Endothelial cell (in vitro differentiated cells): ENCODE results near the gene LYZL6. TPM values are rescaled to one million over a fixed set of nuclear protein-coding genes. Genes with fewer than 3 reads are reported as not detected.

Experiments used
- DNase-seq: peaks from one replicate; pipeline ENCODE4 v3.0.0; 2021; ENCODE audit warnings: low spot score
- H3K27ac Mint-ChIP-seq: one replicate; pipeline ENCODE4 v1.8.0; 2021; ENCODE audit warnings: mixed read lengths, inconsistent platforms; ENCODE audit not compliant: unreplicated experiment
- H3K27me3 Mint-ChIP-seq: one replicate; pipeline ENCODE4 v1.8.0; 2021; ENCODE audit warnings: mild to moderate bottlenecking, moderate library complexity, mixed read lengths, inconsistent platforms; ENCODE audit not compliant: unreplicated experiment
- H3K36me3 Mint-ChIP-seq: one replicate; pipeline ENCODE4 v1.8.0; 2021; ENCODE audit warnings: mild to moderate bottlenecking, low read depth, mixed read lengths, inconsistent platforms; ENCODE audit not compliant: unreplicated experiment
- H3K4me1 Mint-ChIP-seq: one replicate; pipeline ENCODE4 v1.8.0; 2021; ENCODE audit warnings: mild to moderate bottlenecking, mixed read lengths, inconsistent platforms; ENCODE audit not compliant: unreplicated experiment
- H3K4me3 Mint-ChIP-seq: one replicate; pipeline ENCODE4 v1.8.0; 2021; ENCODE audit warnings: mild to moderate bottlenecking, mixed read lengths, inconsistent platforms; ENCODE audit not compliant: unreplicated experiment
- H3K9me3 Mint-ChIP-seq: one replicate; pipeline ENCODE4 v1.8.0; 2021; ENCODE audit warnings: mixed read lengths, inconsistent platforms; ENCODE audit not compliant: unreplicated experiment
- total RNA-seq: library from RNA; stranded (reverse); fragmentation: NEBNext Ultra II Directional; extraction: Animal tissue kit (Norgen Biotek cat#: 25700); gene quantifications from one replicate; pipeline ENCODE4 v1.2.1, GENCODE V29; 2021; ENCODE audit not compliant: unreplicated experiment
- TF ChIP-seq, protein P1 (sequence below): fragments of 200-600 bp; sonication (generic); IDR thresholded peaks from one replicate; pipeline ENCODE4 v1.5.0; 2021; ENCODE audit warnings: antibody characterized with exemption; ENCODE audit not compliant: unreplicated experiment

The LYZL6 gene
- total RNA-seq, 1 donor from 2014 or later = not detected

DNA sequence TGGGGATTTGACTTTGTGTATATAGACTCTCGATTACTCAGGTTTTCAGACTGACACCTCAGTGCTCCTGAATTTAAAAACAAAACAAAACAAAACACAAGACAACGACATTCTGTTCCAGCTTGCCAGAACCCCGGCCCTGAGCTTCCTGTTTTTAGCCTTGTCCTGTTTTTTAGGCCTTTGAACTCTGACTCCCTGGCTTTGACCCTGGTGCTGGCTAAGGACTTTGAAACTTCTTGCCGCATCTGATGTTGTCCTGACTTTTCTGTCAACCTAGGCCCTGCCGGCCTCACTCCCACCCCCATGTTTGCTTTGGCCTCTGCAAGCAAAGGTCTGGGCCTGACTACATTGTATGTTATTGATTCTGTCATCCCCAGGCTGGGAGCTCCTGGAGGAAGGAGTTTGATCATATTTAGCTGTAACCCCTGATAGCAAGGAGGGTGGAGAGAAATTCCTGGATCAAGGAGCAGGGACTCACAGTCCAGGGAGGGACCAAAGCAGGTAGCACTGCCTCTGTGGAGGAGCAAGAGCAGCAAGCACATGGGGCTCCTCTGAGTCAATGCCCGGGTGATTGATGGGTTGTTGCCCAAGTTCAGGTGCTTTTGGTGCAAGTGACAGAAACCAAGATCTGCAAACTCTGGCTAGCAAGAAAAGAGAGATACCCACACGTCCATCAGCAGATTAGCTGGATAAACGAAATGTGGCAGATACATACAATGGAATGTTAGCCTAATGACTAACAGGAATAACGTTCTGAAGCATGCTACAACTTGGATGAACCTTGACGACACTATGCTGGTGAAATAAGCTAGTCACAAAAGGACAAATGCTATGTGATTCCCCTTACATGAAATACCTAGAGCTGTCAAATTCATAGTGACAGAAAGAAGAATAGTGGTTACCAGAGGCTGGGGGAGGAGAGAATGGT lies 30.1 kb upstream of the LYZL6 start:
- Mint-ChIP-seq H3K27me3 (peaks cover 1% of the 10 kb centered on the region), H3K4me1 (peaks cover 26% of the 10 kb centered on the region), H3K9me3 (no peaks in the 10 kb centered on the region), H3K4me3 (no peak overlapping the region), H3K27ac (peak overlapping the region; percentile 70), H3K36me3 (no peaks in the 10 kb centered on the region)
- TF ChIP-seq, protein P1, sequence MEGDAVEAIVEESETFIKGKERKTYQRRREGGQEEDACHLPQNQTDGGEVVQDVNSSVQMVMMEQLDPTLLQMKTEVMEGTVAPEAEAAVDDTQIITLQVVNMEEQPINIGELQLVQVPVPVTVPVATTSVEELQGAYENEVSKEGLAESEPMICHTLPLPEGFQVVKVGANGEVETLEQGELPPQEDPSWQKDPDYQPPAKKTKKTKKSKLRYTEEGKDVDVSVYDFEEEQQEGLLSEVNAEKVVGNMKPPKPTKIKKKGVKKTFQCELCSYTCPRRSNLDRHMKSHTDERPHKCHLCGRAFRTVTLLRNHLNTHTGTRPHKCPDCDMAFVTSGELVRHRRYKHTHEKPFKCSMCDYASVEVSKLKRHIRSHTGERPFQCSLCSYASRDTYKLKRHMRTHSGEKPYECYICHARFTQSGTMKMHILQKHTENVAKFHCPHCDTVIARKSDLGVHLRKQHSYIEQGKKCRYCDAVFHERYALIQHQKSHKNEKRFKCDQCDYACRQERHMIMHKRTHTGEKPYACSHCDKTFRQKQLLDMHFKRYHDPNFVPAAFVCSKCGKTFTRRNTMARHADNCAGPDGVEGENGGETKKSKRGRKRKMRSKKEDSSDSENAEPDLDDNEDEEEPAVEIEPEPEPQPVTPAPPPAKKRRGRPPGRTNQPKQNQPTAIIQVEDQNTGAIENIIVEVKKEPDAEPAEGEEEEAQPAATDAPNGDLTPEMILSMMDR = no peak
- DNase-seq = no peak

DNA sequence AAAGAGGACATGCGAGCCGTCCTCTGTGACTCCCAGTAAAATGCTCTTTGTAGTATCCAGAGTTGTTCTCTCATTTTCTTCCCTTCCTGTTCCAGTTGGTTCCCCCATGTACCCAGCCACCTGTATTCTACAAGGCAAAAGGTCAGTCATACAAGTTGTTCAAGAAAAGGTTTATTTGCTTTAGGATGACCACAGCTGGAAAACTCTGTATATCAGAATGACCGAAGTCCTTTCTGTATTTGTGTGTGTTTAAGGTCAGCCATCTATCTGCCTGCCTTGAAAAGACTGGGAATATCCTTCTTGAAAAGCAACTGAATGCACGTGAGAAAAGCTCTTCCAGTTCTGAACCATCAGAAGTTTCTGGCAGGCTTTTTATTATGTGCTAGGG lies 29.4 kb upstream of the LYZL6 start:
- H3K27ac Mint-ChIP-seq = peak overlapping the region; percentile 70
- peaks cover 1% of the 10 kb centered on the region for H3K27me3 Mint-ChIP-seq
- no peaks in the 10 kb centered on the region for H3K9me3 Mint-ChIP-seq
- TF ChIP-seq, protein P1 = no peak
- no peak for DNase-seq
- H3K4me1 Mint-ChIP-seq = peaks cover 26% of the 10 kb centered on the region
- no peaks in the 10 kb centered on the region for H3K36me3 Mint-ChIP-seq
- H3K4me3 Mint-ChIP-seq = no peak overlapping the region

DNA sequence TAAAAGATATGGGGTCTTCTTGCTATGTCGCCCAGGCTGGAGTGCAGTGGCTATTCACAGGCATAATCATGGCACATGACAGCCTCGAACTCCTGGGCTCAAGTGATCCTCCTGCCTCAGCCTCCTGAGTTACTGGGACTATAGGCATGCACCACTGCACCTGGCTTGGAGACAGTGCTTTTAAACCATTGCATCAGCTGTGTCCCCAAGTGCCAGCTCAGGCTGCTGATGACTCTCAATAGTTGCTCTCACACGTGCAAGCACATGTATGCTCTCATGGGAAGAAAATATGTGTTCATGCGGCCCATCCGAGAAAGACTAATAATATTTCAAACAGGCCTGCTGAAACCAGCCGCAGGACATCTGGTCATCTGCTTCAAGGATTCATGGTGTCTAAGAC lies 29.0 kb upstream of the LYZL6 start:
- Mint-ChIP-seq H3K36me3 (no peaks in the 10 kb centered on the region), H3K4me3 (no peak overlapping the region), H3K9me3 (no peaks in the 10 kb centered on the region), H3K4me1 (peaks cover 26% of the 10 kb centered on the region), H3K27me3 (no peaks in the 10 kb centered on the region), H3K27ac (no peak overlapping the region)
- TF ChIP-seq, protein P1 = no peak
- DNase-seq = no peak

DNA sequence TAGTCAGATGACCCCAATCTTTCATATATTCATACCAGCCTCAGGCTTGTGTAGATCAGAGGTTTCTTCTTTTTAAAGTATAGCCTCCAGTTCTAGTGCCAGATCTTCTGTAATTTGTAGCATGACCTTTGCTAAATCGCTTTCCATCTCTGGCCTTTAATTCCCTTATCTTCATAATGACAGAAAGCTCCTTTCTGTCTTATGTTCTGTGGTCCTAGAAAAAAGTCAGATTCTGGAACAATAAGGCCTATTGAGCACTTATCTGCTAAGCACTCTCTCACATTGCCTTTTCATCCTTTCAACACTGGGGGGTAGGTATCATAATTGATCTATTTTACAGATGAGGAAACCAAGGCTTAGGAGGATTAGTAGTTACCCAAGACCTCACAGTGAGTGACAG lies 28.6 kb upstream of the LYZL6 start:
- Mint-ChIP-seq H3K4me3 (no peak overlapping the region), H3K27me3 (no peaks in the 10 kb centered on the region), H3K27ac (no peak overlapping the region), H3K4me1 (peaks cover 26% of the 10 kb centered on the region), H3K9me3 (no peaks in the 10 kb centered on the region), H3K36me3 (no peaks in the 10 kb centered on the region)
- TF ChIP-seq, protein P1 = no peak
- no peak for DNase-seq
